Mucosa of descending colon (tissue), 3 donors: ENCODE results near the gene UGT1A9. TPM values are rescaled to one million over a fixed set of nuclear protein-coding genes. Genes with fewer than 3 reads are reported as not detected.
A peak's percentile ranks its signal among the peaks of the same experiment; 100 is the strongest.

ENCODE experiments used
- ATAC-seq: fragments of 200-7000 bp; cut with Tn5 transposase; one replicate; pipeline ENCODE4 v1.9.1; 2020; ENCODE audit warnings: mild to moderate bottlenecking, moderate library complexity
- DNase-seq, 3 donors: peaks; one replicate each; pipeline ENCODE4 v3.0.0-alpha.2; 2020
- H3K36me3 ChIP-seq: fragments of 200-600 bp; one replicate; pipeline ENCODE4 v1.8.0; 2021; ENCODE audit warnings: low read depth, mild to moderate bottlenecking
- H3K4me1 ChIP-seq: fragments of 200-600 bp; one replicate; pipeline ENCODE4 v1.8.0; 2021; ENCODE audit warnings: low read depth, mild to moderate bottlenecking
- H3K4me3 ChIP-seq: fragments of 200-600 bp; one replicate; pipeline ENCODE4 v1.8.0; 2021; ENCODE audit warnings: mild to moderate bottlenecking
- H3K9me3 ChIP-seq: fragments of 200-600 bp; one replicate; pipeline ENCODE4 v1.8.0; 2021; ENCODE audit warnings: mild to moderate bottlenecking
- CTCF ChIP-seq: fragments of 200-600 bp; IDR thresholded peaks from one replicate; pipeline ENCODE4 v1.8.0; 2022; ENCODE audit warnings: antibody characterized with exemption, mild to moderate bottlenecking
- intact Hi-C, 2 donors: fragments of 100-400 bp; cut with DNase I in 1 of 2; cut with micrococcal nuclease in 1 of 2; formaldehyde crosslinking; loops; one replicate each; pipeline versions ENCODE4 v1.11.0 to v1.11.1; 2022; cut with DNase I, micrococcal nuclease
- total RNA-seq, 3 donors: library from RNA; stranded (reverse); fragmentation: NEBNext Ultra II Directional in 2 of 3; extraction: Animal tissue kit (Norgen Biotek cat#: 25700) in 2 of 3; gene quantifications; one replicate each; pipeline versions ENCODE4 v1.2.1 to v1.2.4, GENCODE V29; 2021 to 2023
- donor health status: DM: no; HTN: no; CAD: no; lungs with moderate emphysema.
- donor health status: DM: no; HTN: no; CAD: no.
- donor health status: DM: no; HTN: yes; CAD: no.

The UGT1A9 gene
- total RNA-seq, 3 donors from 2014 or later: 3.6 to 11.4 (median 4.0) TPM

GRCh38 chr2:233708942-233709341, 37.2 kb downstream of the UGT1A9 start:
- Histone ChIP-seq H3K4me1 (no peaks in the 10 kb centered on the region), H3K4me3 (no peak overlapping the region), H3K36me3 (no peaks in the 10 kb centered on the region), H3K9me3 (no peaks in the 10 kb centered on the region)
- intact Hi-C loops: no loop called here
- TF ChIP-seq CTCF: no peak
- no peak for DNase-seq
- ATAC-seq: no peak

- TF ChIP-seq CTCF: peak; percentile 85
- DNase-seq (peak; percentile 76 to 90 (median 87)), ATAC-seq (peak; percentile 97)
- Histone ChIP-seq H3K4me3 (no peak overlapping the region), H3K9me3 (no peaks in the 10 kb centered on the region), H3K4me1 (no peaks in the 10 kb centered on the region), H3K36me3 (no peaks in the 10 kb centered on the region)
- intact Hi-C loops: no loop called here
Measured at GRCh38 chr2:233711312-233712008, 39.8 kb downstream of the UGT1A9 start.

- intact Hi-C loops: no loop called here
- Histone ChIP-seq H3K4me1 (no peaks in the 10 kb centered on the region), H3K4me3 (no peak within 1 kb of the TSS), H3K36me3 (no peaks in the 10 kb centered on the region), H3K9me3 (no peaks in the 10 kb centered on the region)
- DNase-seq (no peak), ATAC-seq (no peak)
- TF ChIP-seq CTCF: no peak
Measured at GRCh38 chr2:233712611-233713261, 41.0 kb downstream of the UGT1A9 start, which contains the start of gene UGT1A5. Gene UGT1A5 (plus strand): TSS chr2:233712907. CDS start chr2:233712992, 85 bp downstream.

GRCh38 chr2:233713262-233713615, 41.5 kb downstream of the UGT1A9 start:
- TF ChIP-seq CTCF: no peak
- H3K36me3 ChIP-seq: no peaks in the 10 kb centered on the region
- no peaks in the 10 kb centered on the region for H3K4me1 ChIP-seq
- no peak for ATAC-seq
- DNase-seq: no peak
- no peak overlapping the region for H3K4me3 ChIP-seq
- H3K9me3 ChIP-seq: no peaks in the 10 kb centered on the region
- intact Hi-C loops: no loop called here

- no peak for TF ChIP-seq CTCF
- DNase-seq (no peak), ATAC-seq (no peak)
- intact Hi-C loops: no loop called here
- Histone ChIP-seq H3K4me1 (no peaks in the 10 kb centered on the region), H3K36me3 (no peaks in the 10 kb centered on the region), H3K9me3 (no peaks in the 10 kb centered on the region), H3K4me3 (no peak overlapping the region)
Measured at GRCh38 chr2:233714121-233714520, 42.4 kb downstream of the UGT1A9 start.
